Activated naive CD4-positive, alpha-beta T cell treated with anti-CD3 and anti-CD28 coated beads, Interleukin-2, amount 50 U/mL, for 16 hours (primary cell): ENCODE data around the gene LMBRD2.

Experiments
- DNase-seq: peaks from one replicate; pipeline ENCODE4 v3.0.0-alpha.2; 2020

Gene LMBRD2

GRCh38 chr5:36096486-36096885, 55.2 kb downstream of the LMBRD2 start:
- DNase-seq = no peak

GRCh38 chr5:36089989-36090388, 61.7 kb downstream of the LMBRD2 start:
- no peak for DNase-seq

GRCh38 chr5:36079200-36079781, 72.4 kb downstream of the LMBRD2 start:
- DNase-seq = no peak

- DNase-seq = no peak
Observed at GRCh38 chr5:36078430-36078829, 73.3 kb downstream of the LMBRD2 start.

- no peak for DNase-seq
Observed at GRCh38 chr5:36073595-36074216, 78.0 kb downstream of the LMBRD2 start.

GRCh38 chr5:36070687-36071571, 80.8 kb downstream of the LMBRD2 start:
- no peak for DNase-seq

GRCh38 chr5:36068751-36069281, 82.9 kb downstream of the LMBRD2 start:
- DNase-seq = no peak

GRCh38 chr5:36066540-36067210, 85.0 kb downstream of the LMBRD2 start, which contains the start of gene UGT3A2:
UGT3A2 (minus strand) TSS chr5:36066882; CDS start chr5:36066789, 93 bp downstream.
- no peak for DNase-seq

- no peak for DNase-seq
Observed at GRCh38 chr5:36066001-36066539, 85.6 kb downstream of the LMBRD2 start.

- no peak for DNase-seq
Observed at GRCh38 chr5:36060420-36060887, 91.2 kb downstream of the LMBRD2 start.

- no peak for DNase-seq
Observed at GRCh38 chr5:36059571-36060419, 91.9 kb downstream of the LMBRD2 start.

- DNase-seq = no peak
Observed at GRCh38 chr5:36058776-36059175, 92.9 kb downstream of the LMBRD2 start.

GRCh38 chr5:36057386-36057785, 94.3 kb downstream of the LMBRD2 start:
- DNase-seq = no peak

GRCh38 chr5:36056422-36056821, 95.3 kb downstream of the LMBRD2 start:
- no peak for DNase-seq

- no peak for DNase-seq
Observed at GRCh38 chr5:36055984-36056383, 95.7 kb downstream of the LMBRD2 start.

GRCh38 chr5:36054647-36055046, 97.0 kb downstream of the LMBRD2 start:
- DNase-seq = no peak

- DNase-seq = no peak
Observed at GRCh38 chr5:36052538-36052937, 99.1 kb downstream of the LMBRD2 start.

- no peak for DNase-seq
Observed at GRCh38 chr5:36049949-36050348, 101.7 kb downstream of the LMBRD2 start.
